Measurements from ENCODE around the gene IL1R1.

IL1R1 gene

GRCh38 chr2:102171946-102172345 lies 29.4 kb downstream of the IL1R1 start:
- no peak for DNase-seq (ENCODE audit: low spot score)

- no peak for DNase-seq (ENCODE audit: low spot score)
Observed at GRCh38 chr2:102172745-102173144, 30.2 kb downstream of the IL1R1 start.

GRCh38 chr2:102176172-102176571 lies 33.6 kb downstream of the IL1R1 start:
- DNase-seq (ENCODE audit: low spot score) = no peak

- DNase-seq (ENCODE audit: low spot score) = no peak
Observed at GRCh38 chr2:102177814-102178478, 35.4 kb downstream of the IL1R1 start.

DNA sequence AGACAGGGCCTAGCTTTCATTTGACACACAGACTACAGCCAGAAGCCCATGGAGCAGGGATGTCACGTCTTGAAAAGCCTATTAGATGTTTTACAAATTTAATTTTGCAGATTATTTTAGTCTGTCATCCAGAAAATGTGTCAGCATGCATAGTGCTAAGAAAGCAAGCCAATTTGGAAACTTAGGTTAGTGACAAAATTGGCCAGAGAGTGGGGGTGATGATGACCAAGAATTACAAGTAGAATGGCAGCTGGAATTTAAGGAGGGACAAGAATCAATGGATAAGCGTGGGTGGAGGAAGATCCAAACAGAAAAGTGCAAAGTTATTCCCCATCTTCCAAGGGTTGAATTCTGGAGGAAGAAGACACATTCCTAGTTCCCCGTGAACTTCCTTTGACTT lies 36.5 kb downstream of the IL1R1 start:
- DNase-seq (ENCODE audit: low spot score) = no peak

- DNase-seq (ENCODE audit: low spot score) = no peak
Observed at GRCh38 chr2:102179788-102180686, 37.5 kb downstream of the IL1R1 start.

DNA sequence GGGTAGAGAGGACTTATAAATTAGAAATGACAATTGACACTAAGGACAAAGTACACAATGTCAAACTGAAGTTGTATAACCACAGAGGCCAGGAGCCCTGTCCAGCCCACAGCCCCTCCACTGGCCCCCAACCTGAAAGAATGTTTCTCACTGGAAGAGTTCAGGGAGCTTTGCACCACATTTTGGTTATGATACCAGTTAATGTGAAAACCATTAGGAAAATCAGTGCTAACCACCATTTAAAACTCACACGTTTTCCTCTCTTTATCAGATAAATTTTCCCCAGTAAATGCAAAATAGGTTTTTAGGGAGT lies 38.1 kb downstream of the IL1R1 start:
- DNase-seq (ENCODE audit: low spot score) = no peak

DNA sequence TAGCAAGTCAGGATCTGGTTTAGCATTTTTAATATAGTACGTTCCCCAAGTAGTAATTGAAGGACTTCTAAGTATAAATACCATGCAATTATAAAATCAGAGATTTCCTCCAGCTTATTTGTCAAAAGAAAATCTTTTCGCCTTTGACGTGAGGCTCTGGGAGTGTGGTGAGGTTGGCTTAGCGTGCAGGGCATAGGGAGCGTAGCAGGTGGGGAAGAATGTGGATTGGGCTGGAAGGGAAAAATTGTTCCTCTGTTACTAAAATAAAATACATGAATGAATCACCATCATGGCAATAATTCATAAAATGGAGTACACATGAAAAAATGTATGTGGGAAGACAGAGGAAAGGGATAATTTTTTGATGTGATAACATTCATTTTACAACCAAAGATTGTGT lies 38.8 kb downstream of the IL1R1 start:
- no peak for DNase-seq (ENCODE audit: low spot score)

DNA sequence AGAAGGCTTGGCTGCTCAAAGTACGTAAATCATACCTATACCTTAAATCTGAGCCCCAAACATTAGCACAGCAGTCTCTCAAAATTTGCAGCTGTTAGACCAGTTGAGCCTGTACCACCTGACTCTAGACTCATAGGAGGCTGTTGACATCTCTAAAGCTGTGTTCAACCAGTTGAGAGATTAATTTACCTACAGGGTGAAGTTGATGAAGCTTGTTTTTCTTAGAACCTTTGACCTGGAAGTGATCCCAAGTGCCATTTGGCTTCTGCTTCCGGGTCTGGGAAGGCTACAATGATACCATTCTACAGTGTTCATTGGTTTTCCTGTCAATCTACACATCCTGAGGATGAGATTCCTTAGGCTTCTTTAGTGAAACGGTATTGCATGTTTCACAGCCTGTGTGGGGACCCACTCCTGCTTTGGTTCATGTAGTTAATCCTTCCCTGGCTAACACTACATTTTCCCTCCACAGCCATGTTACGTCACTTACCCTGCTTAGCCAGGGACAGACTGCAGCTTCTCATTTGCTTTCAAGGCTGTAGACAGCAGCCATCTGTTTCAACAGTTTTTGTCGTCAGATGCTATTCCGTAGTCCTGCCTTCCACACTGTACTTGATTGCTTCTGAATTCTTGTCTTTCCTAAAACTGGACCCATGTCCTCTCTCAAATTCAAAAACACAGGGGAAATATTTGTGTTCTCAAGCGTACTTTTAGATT lies 39.5 kb downstream of the IL1R1 start:
- DNase-seq (ENCODE audit: low spot score) = no peak

DNA sequence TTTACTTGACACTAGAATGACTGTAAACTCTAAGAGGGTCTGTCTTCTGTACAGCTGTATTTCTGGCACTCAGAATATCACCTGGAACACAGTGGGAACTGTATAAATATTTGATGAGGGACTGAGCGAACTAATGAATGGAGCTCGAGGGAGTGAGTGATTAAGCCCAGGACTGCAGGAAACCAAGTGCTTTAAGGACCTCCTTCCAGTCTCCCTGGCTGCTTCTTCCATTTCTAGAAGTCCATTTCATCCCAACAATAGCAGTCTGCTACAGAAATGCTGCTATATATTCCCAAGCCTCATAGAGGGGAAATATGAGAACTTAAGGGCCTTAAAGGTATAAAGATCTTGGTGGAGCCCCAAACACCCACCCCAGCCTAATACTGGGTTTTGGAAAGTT lies 41.5 kb downstream of the IL1R1 start:
- no peak for DNase-seq (ENCODE audit: low spot score)

GRCh38 chr2:102184568-102184967 lies 42.0 kb downstream of the IL1R1 start:
- no peak for DNase-seq (ENCODE audit: low spot score)

DNA sequence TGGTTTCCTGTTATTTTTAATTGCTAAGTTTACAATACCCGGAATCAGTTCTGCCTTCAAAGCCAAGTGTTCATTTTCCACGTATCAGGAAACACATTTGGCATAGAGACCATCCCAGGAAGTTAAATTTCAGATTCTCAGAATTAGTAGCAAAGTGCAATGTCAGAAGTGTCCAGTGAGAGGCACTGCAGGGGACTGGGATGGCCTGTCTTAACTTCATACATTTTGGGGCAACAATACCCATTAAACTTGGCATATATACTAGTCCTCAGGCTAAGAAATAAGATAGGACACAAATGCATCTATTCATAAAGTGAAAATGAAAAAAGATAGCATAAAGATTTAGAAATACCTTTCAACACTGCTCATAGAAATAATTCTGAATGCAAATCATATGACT lies 42.8 kb downstream of the IL1R1 start:
- DNase-seq (ENCODE audit: low spot score) = no peak

DNA sequence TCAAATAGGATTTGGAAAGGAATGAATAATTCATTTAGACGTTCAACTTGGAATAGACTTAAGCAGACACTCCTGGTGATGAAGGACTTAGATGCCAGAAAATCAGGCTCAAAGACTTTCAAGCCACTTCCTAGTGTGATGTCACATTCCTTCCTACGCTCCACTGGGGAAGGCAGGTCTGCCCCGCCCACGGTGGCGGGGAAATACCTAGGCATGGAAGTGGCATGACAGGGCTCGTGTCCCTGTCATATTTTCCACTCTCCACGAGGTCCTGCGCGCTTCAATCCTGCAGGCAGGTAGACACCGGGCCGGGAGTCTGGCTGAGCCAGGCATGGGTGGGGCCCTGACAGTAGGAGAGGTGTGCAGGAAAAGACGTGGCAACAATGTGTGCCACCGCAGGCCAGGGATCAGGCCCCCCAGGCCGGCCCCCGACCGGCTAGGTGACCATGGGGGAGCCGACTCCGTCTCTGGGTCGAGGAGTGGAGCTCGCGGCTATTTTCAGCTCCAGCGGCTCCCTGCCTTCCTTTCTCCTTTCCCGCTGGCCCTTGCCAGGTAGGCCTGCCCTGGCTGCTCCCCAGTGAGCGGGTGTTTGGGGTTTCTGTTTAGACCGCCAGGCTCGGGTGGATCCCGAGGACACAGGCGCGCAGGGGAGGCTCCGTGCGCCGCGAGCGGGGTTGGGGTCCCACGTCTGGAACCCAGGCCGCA lies 44.4 kb downstream of the IL1R1 start, which contains the start of gene IL1RL2:
Gene IL1RL2 (plus strand): TSS at position 233 of the 705 bp plus-strand sequence. CDS start 845 bp downstream, outside the sequence.
- no peak for DNase-seq (ENCODE audit: low spot score)

DNA sequence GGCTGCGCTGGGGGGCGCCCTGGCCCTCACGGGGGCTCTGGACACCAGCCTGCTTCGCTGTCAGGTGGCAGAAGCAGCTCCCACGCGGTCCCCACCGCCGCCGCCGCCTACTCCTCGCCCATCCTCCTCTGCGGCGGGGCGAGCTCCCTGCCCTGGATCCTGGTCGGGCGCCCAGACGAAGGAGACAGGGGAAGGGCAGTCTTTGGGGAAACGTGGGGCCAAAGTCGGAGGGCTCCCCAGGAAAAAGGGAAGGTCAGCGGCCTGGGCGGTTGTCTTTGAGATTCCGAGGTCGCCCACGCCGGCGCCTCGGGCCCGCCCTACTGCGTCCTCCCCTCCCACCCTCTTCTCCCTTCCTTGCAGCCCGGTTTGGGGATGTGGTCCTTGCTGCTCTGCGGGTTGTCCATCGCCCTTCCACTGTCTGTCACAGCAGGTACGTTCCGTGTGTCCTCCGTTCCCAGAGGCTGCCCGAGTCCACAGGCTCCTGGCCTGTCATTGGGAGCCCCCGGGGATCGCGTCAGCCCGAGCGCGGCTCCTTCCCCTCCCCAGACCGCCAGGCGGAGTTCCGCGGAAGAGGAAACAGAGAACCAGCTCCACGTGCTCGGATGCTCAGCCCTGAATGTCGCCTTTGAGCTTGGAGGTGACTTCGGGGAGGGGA lies 45.1 kb downstream of the IL1R1 start:
- no peak for DNase-seq (ENCODE audit: low spot score)

- no peak for DNase-seq (ENCODE audit: low spot score)
Observed at GRCh38 chr2:102190430-102191107, 48.0 kb downstream of the IL1R1 start.

- DNase-seq (ENCODE audit: low spot score) = no peak
Observed at GRCh38 chr2:102191501-102191900, 49.0 kb downstream of the IL1R1 start.

- DNase-seq (ENCODE audit: low spot score) = no peak
Observed at GRCh38 chr2:102193074-102193473, 50.5 kb downstream of the IL1R1 start.

- no peak for DNase-seq (ENCODE audit: low spot score)
Observed at GRCh38 chr2:102194609-102195268, 52.2 kb downstream of the IL1R1 start.

DNA sequence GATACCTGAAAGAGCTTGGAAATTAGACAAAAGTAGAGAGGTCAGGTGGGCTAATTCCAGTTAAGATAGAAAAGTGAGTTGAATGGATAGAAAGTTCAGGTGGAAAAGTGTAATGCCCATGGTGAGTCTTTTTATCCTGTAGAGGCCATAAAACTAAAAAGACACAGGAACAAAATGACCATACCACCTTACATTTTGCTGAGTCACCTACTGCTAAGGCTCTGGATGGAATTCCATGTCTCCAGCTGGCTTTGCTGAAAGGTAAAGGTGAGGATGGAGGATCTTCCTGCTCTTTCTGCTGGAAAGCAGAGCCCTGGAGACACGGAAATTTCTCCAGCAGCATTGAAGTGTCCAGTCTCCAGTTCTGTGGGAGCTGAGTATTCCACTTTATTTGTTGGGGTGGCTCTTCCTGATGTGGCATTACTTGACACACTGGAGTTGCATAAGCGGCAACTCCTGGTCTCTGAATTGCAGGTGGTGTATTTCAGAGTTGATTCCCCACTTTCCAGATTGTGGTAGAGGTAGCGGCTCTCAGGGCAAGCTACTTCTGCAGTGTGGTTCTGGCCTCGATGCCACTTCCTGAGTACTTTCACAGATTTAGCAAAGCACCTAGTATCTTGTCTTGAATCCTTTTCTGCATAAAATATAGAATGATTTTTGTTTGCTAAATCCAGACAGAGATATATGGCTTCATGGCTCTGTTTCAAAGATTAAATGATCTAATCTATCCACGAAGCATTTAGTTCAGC lies 55.0 kb downstream of the IL1R1 start:
- no peak for DNase-seq (ENCODE audit: low spot score)

- DNase-seq (ENCODE audit: low spot score) = no peak
Observed at GRCh38 chr2:102200539-102200938, 58.0 kb downstream of the IL1R1 start.

All from hematopoietic multipotent progenitor cell treated with erythropoietin and hydrocortisone succinate and interleukin-3 and kit ligand, for 15 days (in vitro differentiated cells).